Peyer's patch (tissue), 4 donors: ENCODE results near the gene MIPOL1.

Experiments
- CTCF ChIP-seq, 6 experiments: fragments of 450-650 bp in 4 of 6; fragments of 200-600 bp in 2 of 6; sonication (generic) in 1 of 6; IDR thresholded peaks; one replicate each; pipeline ENCODE4 v1.5.1; 2017 to 2019; ENCODE audit warnings: antibody characterized with exemption in 6 of 6, mild to moderate bottlenecking in 3 of 6, moderate library complexity in 1 of 6
- POLR2A ChIP-seq, 2 donors: fragments of 450-650 bp; IDR thresholded peaks; one replicate each; pipeline ENCODE4 v1.5.1; 2017; ENCODE audit warnings: antibody characterized with exemption in 2 of 2, mild to moderate bottlenecking in 2 of 2, moderate library complexity in 2 of 2

- TF ChIP-seq CTCF (IDR thresholded peaks at IDR 0.05) (no peak), POLR2A (IDR thresholded peaks at IDR 0.05) (no peak)
Observed at GRCh38 chr14:37417833-37418232, 220.1 kb downstream of the MIPOL1 start.
